KOPT-K1 (cell line): ENCODE results near the gene SLC16A12.
"Not testable (repeated sequence)": the region's sequence is repeated elsewhere in the genome, so short reads cannot be mapped to it uniquely, and the experiment has no call there.

ENCODE experiments used
- H3K27ac ChIP-seq: fragments of 200-600 bp; sonication (generic); 2 replicates; pipeline ENCODE4 v1.5.1; 2016; ENCODE audit warnings: antibody characterized with exemption, mild to moderate bottlenecking, low read depth, low read length; ENCODE audit not compliant: poor library complexity, severe bottlenecking
- H3K36me3 ChIP-seq: fragments of 200-600 bp; sonication (generic); 2 replicates; pipeline ENCODE4 v1.5.1; 2017; ENCODE audit warnings: antibody characterized with exemption, mild to moderate bottlenecking, low read length, moderate library complexity; ENCODE audit not compliant: insufficient read depth
- H3K9me3 ChIP-seq: fragments of 200-600 bp; sonication (generic); 2 replicates; pipeline ENCODE4 v1.5.1; 2017; ENCODE audit warnings: antibody characterized with exemption, low read length, mild to moderate bottlenecking; ENCODE audit not compliant: insufficient read depth, poor library complexity, severe bottlenecking

SLC16A12 gene

DNA sequence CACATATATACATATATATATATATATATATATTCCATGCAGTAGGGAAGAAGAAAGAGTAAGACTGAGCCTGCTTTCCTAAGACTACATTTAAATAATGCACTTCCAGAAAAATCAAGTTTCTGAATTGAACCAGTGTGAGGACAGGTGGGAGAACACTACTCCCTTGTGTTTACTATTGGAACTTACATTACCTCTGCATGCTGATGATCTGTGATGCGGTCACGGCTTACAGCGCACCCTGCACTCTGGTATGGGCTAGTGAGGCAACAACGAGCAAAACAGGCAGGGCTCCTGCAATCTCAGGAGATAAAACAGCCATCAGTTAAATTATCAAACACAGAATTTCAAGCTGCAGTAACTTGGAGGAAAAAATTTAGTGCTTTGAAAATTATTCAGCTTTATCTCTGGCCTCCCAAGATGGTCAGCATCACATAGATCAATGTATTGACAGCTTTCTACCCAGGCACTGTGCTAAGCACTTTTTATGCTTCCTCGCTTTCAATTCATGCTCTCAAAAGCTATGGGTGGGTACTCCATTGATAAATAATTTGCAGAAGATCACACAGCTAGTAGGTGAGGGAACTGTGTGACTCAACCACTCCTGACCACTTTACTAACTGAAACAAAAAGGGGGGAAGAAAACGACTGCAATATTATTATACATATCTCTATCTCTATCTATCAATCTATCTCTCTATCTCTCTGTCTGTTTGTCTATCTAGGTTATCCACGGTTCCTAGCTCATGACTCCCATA is 20.5 kb upstream of the SLC16A12 start:
- Histone ChIP-seq H3K27ac (no peak overlapping the region), H3K9me3 (no peaks in the 10 kb centered on the region), H3K36me3 (no peaks in the 10 kb centered on the region)

DNA sequence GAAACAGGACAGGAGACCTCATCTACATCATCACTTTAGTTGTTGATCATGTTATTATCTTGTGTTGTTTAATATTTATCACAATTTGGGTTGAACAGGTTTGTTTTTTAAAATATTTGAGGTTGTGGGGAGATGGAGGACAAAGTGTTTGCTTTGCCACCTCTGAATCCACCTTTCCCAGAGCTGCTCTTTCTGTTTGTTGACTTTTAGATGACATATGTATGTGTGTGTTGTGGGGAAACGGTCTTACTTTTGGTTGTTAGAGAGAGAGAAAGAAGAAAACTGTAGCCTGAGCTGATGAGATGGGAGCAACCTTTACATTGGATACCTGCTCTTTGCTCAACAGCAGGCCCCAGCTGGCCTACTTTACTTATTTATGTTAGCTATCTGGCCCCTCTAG is 19.0 kb upstream of the SLC16A12 start:
- Histone ChIP-seq H3K36me3 (no peaks in the 10 kb centered on the region), H3K27ac (no peak overlapping the region), H3K9me3 (no peaks in the 10 kb centered on the region)

DNA sequence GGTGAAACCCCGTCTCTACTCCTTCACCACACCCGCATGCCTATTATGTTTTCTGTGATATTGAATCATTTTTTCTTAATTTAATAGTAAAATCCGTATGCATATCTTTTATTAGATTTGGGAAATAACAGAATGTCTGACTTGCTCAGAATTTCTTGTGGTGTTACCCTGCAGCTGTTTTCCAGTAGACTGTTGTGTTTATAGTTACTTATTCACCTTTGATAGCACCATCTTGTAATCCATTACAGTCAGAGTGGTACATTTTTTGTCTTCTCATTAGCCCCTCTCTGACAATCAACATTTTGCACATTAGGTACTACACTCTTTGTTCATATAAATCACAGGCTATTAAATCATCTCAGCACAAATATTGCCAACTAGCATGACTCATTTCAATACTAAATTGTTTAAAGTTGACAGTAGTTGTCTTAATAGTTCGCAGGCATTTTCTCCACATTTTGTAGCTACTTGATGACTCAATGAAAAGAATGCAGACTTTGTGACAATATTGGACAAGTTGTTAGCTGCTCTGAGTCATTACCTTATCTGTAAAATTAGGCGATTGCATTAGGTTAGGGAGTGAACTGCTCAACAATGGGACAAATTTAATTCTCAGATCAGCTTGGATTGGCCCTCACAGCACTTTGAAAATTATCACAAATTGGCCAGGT is 17.8 kb upstream of the SLC16A12 start:
- no peak overlapping the region for H3K27ac ChIP-seq
- no peaks in the 10 kb centered on the region for H3K36me3 ChIP-seq
- no peaks in the 10 kb centered on the region for H3K9me3 ChIP-seq

DNA sequence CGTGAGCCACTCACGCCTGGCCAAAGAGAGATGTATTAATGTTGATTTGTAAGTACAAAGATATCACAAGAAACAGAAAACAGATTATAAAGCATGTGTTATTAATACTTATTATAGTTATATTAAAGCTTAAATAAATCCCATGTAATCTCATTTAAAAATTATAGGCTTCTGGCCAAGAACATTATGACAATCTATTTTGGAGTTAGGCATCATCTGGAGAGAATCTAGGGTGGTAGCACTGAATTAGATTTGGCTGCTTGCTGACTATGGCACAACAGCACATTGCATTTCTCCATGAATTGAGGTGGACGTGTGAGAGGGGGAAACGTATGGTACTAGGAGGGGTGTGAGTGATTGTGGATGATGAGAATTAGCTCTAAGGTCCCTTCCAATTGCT is 16.8 kb upstream of the SLC16A12 start:
- H3K9me3 ChIP-seq, result no peaks in the 10 kb centered on the region
- H3K27ac ChIP-seq, result no peak overlapping the region

DNA sequence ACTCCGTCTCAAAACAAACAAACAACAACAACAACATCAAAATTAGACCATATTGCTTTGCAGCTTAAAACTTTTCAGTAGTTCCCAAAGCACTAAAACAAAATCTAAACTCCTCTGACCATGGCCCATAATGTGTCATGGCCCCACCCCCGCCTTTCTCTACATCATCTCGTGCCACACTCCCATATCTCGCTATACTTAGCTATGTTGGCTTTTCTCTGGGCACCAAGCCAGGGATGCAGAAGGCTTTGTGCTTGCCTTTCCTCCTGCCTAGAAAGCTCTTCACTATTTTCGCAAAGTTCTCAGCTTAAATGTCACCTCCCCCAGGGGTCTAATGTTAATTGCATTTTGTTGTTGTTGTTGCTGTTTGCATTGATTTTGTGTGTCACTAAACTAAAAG is 15.1 kb upstream of the SLC16A12 start:
- no peak overlapping the region for H3K27ac ChIP-seq
- H3K36me3 ChIP-seq, result no peaks in the 10 kb centered on the region
- no peaks in the 10 kb centered on the region for H3K9me3 ChIP-seq

More for the DNA sequence above, 16.8 kb upstream of the SLC16A12 start:
- H3K36me3 ChIP-seq, result no peaks in the 10 kb centered on the region

DNA sequence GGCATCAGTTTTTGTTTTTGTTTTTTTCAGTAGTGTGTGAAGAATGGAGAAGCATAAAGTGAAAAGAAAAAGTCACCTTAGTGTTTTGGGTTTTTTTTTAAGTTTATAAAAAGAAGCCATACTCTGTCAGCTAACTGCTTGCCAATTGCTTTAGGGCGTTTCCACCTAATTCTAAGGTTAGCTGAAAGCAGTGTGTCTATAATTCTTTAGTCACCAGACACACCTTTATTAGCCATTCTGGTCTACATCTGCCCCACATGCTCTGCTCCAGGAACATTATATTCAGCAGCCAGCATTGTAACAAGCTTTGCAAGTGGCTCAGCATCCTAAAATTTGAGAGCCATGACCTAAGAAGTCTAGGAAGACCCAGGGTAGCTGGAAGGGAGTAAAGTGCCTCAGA is 14.1 kb upstream of the SLC16A12 start:
- no peaks in the 10 kb centered on the region for H3K9me3 ChIP-seq
- no peak overlapping the region for H3K27ac ChIP-seq
- no peaks in the 10 kb centered on the region for H3K36me3 ChIP-seq

DNA sequence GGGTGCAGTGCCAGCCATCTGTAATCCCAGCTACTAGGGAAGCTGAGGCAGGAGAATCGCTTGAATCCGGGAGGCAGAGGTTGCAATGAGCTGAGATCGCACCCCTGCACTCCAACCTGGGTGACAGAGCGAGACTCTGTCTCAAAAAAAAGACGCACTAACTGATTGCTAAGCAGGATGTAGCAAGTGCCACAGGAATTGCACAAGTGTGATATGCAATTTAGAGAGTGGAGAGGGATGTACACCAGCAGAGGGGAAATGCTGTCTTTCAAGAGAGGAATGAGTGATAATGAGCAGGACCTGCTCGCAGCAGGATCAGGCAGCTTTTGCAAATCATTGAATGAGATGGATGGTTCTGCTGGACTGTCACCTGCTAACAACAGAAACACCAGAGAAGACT is 13.3 kb upstream of the SLC16A12 start:
- Histone ChIP-seq H3K36me3 (no peaks in the 10 kb centered on the region), H3K9me3 (no peaks in the 10 kb centered on the region), H3K27ac (no peak overlapping the region)

DNA sequence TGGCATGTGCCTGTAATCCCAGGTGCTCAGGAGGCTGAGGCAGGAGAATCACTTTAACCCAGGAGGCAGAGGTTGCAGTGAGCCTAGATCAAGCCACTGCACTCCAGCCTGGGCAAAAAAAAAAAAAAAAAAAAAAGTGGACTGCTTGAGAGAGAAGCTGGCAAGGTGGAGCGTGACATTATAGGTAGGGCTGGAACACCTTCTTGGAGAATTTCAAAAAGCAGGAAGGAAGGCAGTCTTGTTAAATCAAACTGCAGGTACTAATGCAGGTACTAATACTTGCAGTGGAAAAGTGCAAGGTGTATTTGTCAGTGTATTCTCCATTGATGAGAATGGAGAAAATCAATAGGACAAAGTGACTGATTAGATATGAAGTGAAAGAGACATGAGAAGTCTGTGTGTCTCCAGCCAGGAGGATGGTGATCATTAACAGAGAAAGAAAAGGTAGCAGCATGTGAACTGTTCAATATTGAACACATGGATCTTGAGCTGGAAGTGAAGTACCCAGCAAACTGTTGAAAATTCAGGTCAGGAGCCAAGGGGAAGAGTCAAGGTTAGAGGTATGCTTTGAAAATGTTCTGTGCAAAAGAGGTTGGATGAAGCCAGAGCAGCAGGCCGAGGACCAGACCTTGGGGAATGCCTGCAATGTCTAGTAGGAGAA is 12.6 kb upstream of the SLC16A12 start:
- Histone ChIP-seq H3K27ac (no peak overlapping the region), H3K36me3 (no peaks in the 10 kb centered on the region), H3K9me3 (no peaks in the 10 kb centered on the region)

DNA sequence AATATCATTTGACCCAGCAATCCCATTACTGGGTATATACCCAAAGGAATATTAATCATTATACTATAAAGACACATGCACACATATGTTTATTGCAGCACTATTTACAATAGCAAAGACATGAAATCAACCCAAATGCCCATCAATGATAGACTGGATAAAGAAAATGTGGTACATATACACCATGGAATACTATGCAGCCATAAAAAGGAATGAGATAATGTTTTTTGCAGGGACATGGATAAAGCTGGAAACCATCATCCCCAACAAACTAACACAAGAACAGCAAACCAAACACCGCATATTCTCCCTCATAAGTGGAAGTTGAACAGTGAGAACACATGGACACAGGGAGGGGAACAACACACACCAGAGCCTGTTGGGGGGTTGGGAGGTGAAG is 11.3 kb upstream of the SLC16A12 start:
- not testable (repeated sequence) for H3K27ac ChIP-seq, H3K9me3 ChIP-seq, H3K36me3 ChIP-seq

DNA sequence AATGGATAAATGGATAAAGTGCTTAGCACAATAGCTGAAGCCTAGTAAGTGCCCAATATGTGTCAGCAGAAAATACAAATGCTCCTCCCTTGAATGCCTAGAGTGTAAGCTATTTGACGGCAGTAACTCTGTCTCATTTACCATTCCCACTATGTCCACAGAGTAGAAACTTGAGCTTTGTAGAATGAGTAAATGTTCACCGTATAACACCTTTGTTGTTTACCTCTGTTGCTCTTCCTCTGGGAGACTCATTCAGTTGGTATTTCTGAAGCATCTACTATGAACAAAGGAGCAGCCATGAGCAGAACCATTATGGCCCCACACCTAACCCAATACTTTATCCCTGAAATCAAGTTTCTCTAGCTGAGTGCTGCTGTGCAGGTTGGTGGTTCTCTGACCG is 8.4 kb upstream of the SLC16A12 start:
- H3K27ac ChIP-seq, result no peak overlapping the region

DNA sequence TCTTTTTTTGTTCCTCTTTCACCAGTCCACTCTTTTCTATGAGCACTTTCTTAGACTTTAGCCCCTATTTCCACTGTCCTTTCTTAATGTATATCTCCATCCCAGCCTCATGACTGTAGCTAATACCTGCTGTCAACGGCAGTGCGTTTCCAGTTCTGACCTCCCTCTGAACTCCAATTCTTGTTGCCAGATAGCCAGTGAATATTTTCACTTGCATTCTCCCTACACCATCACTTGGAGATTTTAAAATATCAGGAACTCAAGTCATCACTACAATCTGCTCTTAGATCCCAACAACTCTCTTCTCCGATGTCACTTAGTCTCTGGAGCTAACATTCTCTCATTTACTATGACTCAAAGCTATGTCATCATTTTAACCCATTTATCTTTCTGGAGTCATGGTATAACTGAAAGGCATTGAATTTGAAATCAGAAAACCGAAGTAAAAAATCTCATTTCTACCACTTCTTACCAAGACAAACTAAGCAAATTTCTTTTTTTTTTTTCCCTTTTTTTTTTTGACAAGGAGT is 5.1 kb upstream of the SLC16A12 start:
- Histone ChIP-seq H3K27ac (no peak overlapping the region), H3K9me3 (no peaks in the 10 kb centered on the region), H3K36me3 (no peaks in the 10 kb centered on the region)

More for the DNA sequence above, 8.4 kb upstream of the SLC16A12 start:
- no peaks in the 10 kb centered on the region for H3K9me3 ChIP-seq
- H3K36me3 ChIP-seq, result no peaks in the 10 kb centered on the region

DNA sequence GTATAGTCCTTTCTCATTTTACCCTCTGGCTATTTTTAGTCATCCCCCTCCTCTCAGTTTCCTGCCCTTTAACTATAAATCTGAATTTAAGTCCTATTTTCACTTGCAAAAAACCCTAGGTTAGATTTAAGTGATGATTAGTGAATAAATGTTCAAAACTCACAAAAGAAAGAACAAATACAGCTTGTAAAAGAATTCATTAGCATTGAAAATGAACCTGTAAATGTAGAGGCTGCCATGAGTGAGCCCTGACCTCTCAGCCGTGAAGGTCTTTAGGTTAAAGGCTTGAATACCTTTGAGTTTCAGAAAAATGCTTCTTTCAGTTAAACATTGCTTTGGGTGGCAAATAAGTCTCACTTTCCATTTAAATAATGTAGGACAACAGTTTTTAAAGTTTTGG is 2.0 kb upstream of the SLC16A12 start:
- no peak overlapping the region for H3K27ac ChIP-seq
- H3K9me3 ChIP-seq, result no peaks in the 10 kb centered on the region
- H3K36me3 ChIP-seq, result no peaks in the 10 kb centered on the region

DNA sequence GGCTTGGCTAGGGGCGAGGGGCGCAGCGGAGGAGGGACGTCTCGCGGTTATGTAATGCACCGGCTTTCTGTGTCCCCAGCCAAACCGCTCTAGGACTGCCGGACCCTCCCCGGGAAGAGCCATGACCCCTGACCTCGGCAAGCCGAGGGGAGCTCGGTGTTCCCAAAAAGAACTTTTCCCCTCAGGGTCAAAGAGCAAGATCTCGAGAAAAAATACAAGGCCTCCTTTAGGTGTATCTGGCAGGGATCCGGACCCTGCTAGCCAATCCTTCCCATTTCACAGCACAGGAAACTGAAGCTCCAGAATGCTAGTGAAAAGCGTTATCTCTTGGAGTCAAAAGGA is 590 bp upstream of the SLC16A12 start:
- Histone ChIP-seq H3K27ac (no peak overlapping the region), H3K9me3 (no peaks in the 10 kb centered on the region), H3K36me3 (no peaks in the 10 kb centered on the region)

DNA sequence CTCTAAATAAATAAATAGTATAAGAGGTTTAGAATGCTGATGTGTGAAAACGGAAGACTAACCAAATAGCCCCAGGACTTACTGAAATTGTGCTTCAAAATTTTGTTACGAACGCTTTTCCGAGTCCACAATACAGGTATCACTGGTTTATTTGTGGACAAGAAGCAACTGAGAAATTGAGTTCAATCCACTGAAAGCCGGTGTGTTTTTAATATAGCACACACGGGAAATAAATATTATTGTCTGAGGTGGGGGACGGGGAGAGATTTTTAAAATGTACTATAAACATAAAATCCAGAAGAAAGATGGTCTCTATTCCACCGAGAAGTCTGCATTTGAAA is 598 bp downstream of the SLC16A12 start:
- Histone ChIP-seq H3K36me3 (no peaks in the 10 kb centered on the region), H3K27ac (no peak overlapping the region), H3K9me3 (no peaks in the 10 kb centered on the region)

DNA sequence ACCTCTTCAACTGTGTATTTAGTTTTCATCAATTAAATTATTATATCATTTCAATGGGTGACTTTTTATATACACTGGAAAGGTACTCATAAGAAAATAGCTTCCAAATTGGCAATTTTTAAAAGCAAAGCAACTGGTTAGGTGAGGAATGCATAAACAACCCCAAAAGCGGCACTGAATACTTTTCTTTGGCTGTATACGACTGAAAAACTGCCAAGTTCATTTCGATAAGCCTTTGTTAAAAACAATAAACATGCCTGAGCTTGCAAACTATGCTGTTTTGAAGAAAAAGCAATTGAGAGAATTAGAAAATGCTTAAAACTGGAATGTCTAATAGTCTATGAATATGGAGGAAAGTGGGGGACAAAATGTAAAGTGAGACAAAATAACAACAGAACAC is 2.9 kb downstream of the SLC16A12 start:
- H3K27ac ChIP-seq, result no peak overlapping the region
- H3K36me3 ChIP-seq, result no peaks in the 10 kb centered on the region
- H3K9me3 ChIP-seq, result no peaks in the 10 kb centered on the region
